Erythroblast (primary cell): ENCODE measurements around the gene ANAPC16.

Source experiments
- GATA1 ChIP-seq: IDR thresholded peaks from 2 replicates; pipeline ENCODE4 v1.6.1; 2011; ENCODE audit warnings: low read depth, mild to moderate bottlenecking, control low read depth, low read length, moderate library complexity
- POLR2A ChIP-seq: IDR thresholded peaks from 2 replicates; pipeline ENCODE4 v1.6.1; 2011; ENCODE audit warnings: mild to moderate bottlenecking, low read length

GRCh38 chr10:72241691-72242252 is 26.0 kb downstream of the ANAPC16 start:
- TF ChIP-seq POLR2A (no peak), GATA1 (no peak)
